ENCODE measurements around the gene SH3RF1.

DNA sequence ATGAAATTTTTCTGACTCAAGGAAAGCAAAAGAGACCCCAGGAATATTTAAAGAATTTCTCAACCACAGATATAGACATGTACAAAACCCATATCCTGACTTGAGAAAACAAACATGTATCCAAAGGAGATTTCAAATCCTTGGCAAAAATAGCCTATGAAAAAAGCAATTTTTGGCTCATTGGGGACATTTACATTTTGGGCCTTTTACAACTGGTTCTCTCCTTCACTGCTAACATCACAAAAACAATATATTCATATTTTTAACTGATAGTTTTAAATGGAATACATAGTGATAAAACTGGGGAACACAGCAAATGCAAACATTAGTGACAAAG is 65.0 kb downstream of the SH3RF1 start:
- TF ChIP-seq, protein P1, sequence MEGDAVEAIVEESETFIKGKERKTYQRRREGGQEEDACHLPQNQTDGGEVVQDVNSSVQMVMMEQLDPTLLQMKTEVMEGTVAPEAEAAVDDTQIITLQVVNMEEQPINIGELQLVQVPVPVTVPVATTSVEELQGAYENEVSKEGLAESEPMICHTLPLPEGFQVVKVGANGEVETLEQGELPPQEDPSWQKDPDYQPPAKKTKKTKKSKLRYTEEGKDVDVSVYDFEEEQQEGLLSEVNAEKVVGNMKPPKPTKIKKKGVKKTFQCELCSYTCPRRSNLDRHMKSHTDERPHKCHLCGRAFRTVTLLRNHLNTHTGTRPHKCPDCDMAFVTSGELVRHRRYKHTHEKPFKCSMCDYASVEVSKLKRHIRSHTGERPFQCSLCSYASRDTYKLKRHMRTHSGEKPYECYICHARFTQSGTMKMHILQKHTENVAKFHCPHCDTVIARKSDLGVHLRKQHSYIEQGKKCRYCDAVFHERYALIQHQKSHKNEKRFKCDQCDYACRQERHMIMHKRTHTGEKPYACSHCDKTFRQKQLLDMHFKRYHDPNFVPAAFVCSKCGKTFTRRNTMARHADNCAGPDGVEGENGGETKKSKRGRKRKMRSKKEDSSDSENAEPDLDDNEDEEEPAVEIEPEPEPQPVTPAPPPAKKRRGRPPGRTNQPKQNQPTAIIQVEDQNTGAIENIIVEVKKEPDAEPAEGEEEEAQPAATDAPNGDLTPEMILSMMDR (IDR thresholded peaks at IDR 0.05) = no peak
- TF ChIP-seq POLR2A (IDR thresholded peaks at IDR 0.05) (no peak), POLR2AphosphoS5 (IDR thresholded peaks at IDR 0.05) (no peak)

Measured in prostate gland (tissue), 2 donors.